Heart left ventricle (tissue), 16 donors: Measurements from ENCODE around the gene GREB1. TPM values are rescaled to one million over a fixed set of nuclear protein-coding genes. Genes with fewer than 3 reads are reported as not detected.
A peak's percentile ranks its signal among the peaks of the same experiment; 100 is the strongest.

Source experiments
- ATAC-seq, 4 donors: fragments of 200-7000 bp; cut with Tn5 transposase; one replicate each; pipeline ENCODE4 v1.9.1; 2020 to 2022; ENCODE audit warnings: moderate library complexity in 4 of 4, mild to moderate bottlenecking in 3 of 4, moderate number of reproducible peaks in 1 of 4
- DNase-seq, 5 donors: peaks; one replicate each; pipeline ENCODE4 v3.0.0-alpha.2; 2020
- H3K27ac ChIP-seq, 12 donors: fragments of 200-600 bp; sonication (generic) in 4 of 12; one replicate each; pipeline versions ENCODE4 v1.5.0 to v1.8.0; 2016 to 2022; ENCODE audit warnings: mild to moderate bottlenecking in 2 of 12
- H3K27me3 ChIP-seq, 9 donors: fragments of 200-600 bp; sonication (generic) in 2 of 9; one replicate each; pipeline versions ENCODE4 v1.5.1 to v1.8.0; 2016 to 2022; ENCODE audit warnings: mild to moderate bottlenecking in 3 of 9
- H3K36me3 ChIP-seq, 9 donors: fragments of 200-600 bp; sonication (generic) in 2 of 9; one replicate each; pipeline versions ENCODE4 v1.5.0 to v1.8.0; 2018 to 2022; ENCODE audit warnings: mild to moderate bottlenecking in 2 of 9
- H3K4me1 ChIP-seq, 12 donors: fragments of 200-600 bp; sonication (generic) in 4 of 12; one replicate each; pipeline versions ENCODE4 v1.5.0 to v1.8.0; 2016 to 2022; ENCODE audit warnings: mild to moderate bottlenecking in 3 of 12
- H3K4me3 ChIP-seq, 12 donors: fragments of 200-600 bp; sonication (generic) in 4 of 12; one replicate each; pipeline versions ENCODE4 v1.5.0 to v1.8.0; 2017 to 2022; ENCODE audit warnings: mild to moderate bottlenecking in 9 of 12, moderate library complexity in 4 of 12
- H3K9me3 ChIP-seq, 12 donors: fragments of 200-600 bp; sonication (generic) in 4 of 12; one replicate each; pipeline versions ENCODE4 v1.5.0 to v1.8.0; 2016 to 2022; ENCODE audit warnings: mild to moderate bottlenecking in 1 of 12
- POLR2A ChIP-seq, 2 donors: fragments of 450-650 bp; IDR thresholded peaks; one replicate each; pipeline ENCODE4 v1.6.1; 2017; ENCODE audit warnings: antibody characterized with exemption in 2 of 2, mild to moderate bottlenecking in 2 of 2, moderate library complexity in 2 of 2
- WGBS, 4 donors: extraction: QIAGEN DNeasy Blood & Tissue Kit in 2 of 4; methylation state at CpG; one replicate each; pipeline versions ENCODE4 v1.1.5 to v1.1.7; 2013 to 2018; 5-methylcytosine and 5-hydroxymethylcytosine counted together
- intact Hi-C, 10 donors: fragments of 100-400 bp; cut with DNase I; formaldehyde crosslinking; loops; one replicate each; pipeline versions ENCODE4 v1.11.1 to v1.14.2; 2022
- polyA plus RNA-seq, 2 donors: library from polyadenylated mRNA; stranded (reverse); fragments of 200-250 nt; gene quantifications; one replicate each; pipeline ENCODE4 v1.2.3, GENCODE V29; 2013
- total RNA-seq, 9 donors: library from RNA; depleted of rRNA in 2 of 9; stranded (reverse); fragments of >200 nt in 2 of 9; fragmentation: NEBNext Ultra II Directional in 3 of 9; extraction: Animal tissue kit (Norgen Biotek cat#: 25700) in 3 of 9; gene quantifications; one replicate each; pipeline versions ENCODE4 v1.1.0 to v1.2.4, GENCODE V29; 2016 to 2023
- TF ChIP-seq, protein P1 (sequence below), 12 donors: fragments of 200-600 bp; sonication (generic) in 4 of 12; IDR thresholded peaks; one replicate each; pipeline versions ENCODE4 v1.5.0 to v1.8.0; 2018 to 2022; ENCODE audit warnings: antibody characterized with exemption in 12 of 12, mild to moderate bottlenecking in 5 of 12
- donor health status: ischemic (EF 13 %, LVEDD 7.1; RV severe dilation, severe dysfunction).
- donor health status: healthy with polysubstance abuse.
- donor health status: DM: no; HTN: yes; CAD: no.
- donor health status: DM: no; HTN: no; CAD: no.
- donor health status: ischemic (EF 25% LVEDD 6.9; RV normal size, moderate dysfunction).
- donor health status: ischemic (EF 25% LVEDD 5.7; RV mildly dilated, moderate dysfunction).
- donor health status: healthy.
- donor health status: DM: yes; HTN: yes; CAD: no.
- donor health status: ischemic (EF 35%, LVEDD 5.7; RV mildly dilated, moderate dysfunction).
- donor health status: nonischemic (EF 11% LVEDD 7.7; RV severe dilation, severe dysfunction).
- donor health status: DM: yes; HTN: yes; CAD: no.
- donor health status: PGD.
- donor health status: ischemic (EF 29% LVEDD 5.4; RV normal size, mild dysfunction).
- donor health status: nonischemic (EF 23%, LVEDD 6.1; RV moderate dilation, normal function).

Gene GREB1
- total and polyA plus RNA-seq, 11 donors = 1.4 to 11.5 (median 5.6) TPM

GRCh38 chr2:11539317-11540147, 5.7 kb downstream of the GREB1 start:
- H3K9me3 ChIP-seq = no peaks in the 10 kb centered on the region
- TF ChIP-seq, protein P1, sequence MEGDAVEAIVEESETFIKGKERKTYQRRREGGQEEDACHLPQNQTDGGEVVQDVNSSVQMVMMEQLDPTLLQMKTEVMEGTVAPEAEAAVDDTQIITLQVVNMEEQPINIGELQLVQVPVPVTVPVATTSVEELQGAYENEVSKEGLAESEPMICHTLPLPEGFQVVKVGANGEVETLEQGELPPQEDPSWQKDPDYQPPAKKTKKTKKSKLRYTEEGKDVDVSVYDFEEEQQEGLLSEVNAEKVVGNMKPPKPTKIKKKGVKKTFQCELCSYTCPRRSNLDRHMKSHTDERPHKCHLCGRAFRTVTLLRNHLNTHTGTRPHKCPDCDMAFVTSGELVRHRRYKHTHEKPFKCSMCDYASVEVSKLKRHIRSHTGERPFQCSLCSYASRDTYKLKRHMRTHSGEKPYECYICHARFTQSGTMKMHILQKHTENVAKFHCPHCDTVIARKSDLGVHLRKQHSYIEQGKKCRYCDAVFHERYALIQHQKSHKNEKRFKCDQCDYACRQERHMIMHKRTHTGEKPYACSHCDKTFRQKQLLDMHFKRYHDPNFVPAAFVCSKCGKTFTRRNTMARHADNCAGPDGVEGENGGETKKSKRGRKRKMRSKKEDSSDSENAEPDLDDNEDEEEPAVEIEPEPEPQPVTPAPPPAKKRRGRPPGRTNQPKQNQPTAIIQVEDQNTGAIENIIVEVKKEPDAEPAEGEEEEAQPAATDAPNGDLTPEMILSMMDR (IDR thresholded peaks at IDR 0.05) = no peak
- no peak for TF ChIP-seq POLR2A (IDR thresholded peaks at IDR 0.05)
- H3K27ac ChIP-seq = peak overlapping the region in 1 of 12 donors; percentile 24
- peaks cover 0 to 12% (median 0%) of the 10 kb centered on the region in 9 donors for H3K27me3 ChIP-seq
- 54 to 64% (median 61%) methylated on average over 12 to 18 of the region's 18 CpGs for WGBS, 4 donors
- DNase-seq (no peak), ATAC-seq (peak; percentile 31 to 59 (median 49))
- H3K36me3 ChIP-seq = no peaks in the 10 kb centered on the region
- peaks cover 0 to 22% (median 9%) of the 10 kb centered on the region in 12 donors for H3K4me1 ChIP-seq
- H3K4me3 ChIP-seq = no peak overlapping the region
- intact Hi-C loops = no loop called here

- DNase-seq (peak in 1 of 5 donors; percentile 57), ATAC-seq (peak; percentile 64 to 70 (median 68))
- Histone ChIP-seq H3K4me3 (no peak overlapping the region), H3K9me3 (no peaks in the 10 kb centered on the region), H3K27me3 (peaks cover 0 to 12% (median 0%) of the 10 kb centered on the region in 9 donors), H3K36me3 (no peaks in the 10 kb centered on the region), H3K4me1 (peaks cover 0 to 22% (median 9%) of the 10 kb centered on the region in 12 donors), H3K27ac (peak overlapping the region in 1 of 12 donors; percentile 24)
- TF ChIP-seq, protein P1 (IDR thresholded peaks at IDR 0.05) = no peak
- no peak for TF ChIP-seq POLR2A (IDR thresholded peaks at IDR 0.05)
- WGBS, 4 donors = 53 to 64% (median 58%) methylated on average over 12 of the region's 12 CpGs
- intact Hi-C loops = no loop called here
Measured at GRCh38 chr2:11540148-11540995, 6.5 kb downstream of the GREB1 start.

GRCh38 chr2:11540996-11541692, 7.3 kb downstream of the GREB1 start:
- Histone ChIP-seq H3K9me3 (no peaks in the 10 kb centered on the region), H3K36me3 (no peaks in the 10 kb centered on the region), H3K4me3 (no peak overlapping the region), H3K27me3 (peaks cover 0 to 8% (median 0%) of the 10 kb centered on the region in 9 donors), H3K27ac (no peak overlapping the region), H3K4me1 (peaks cover 0 to 22% (median 9%) of the 10 kb centered on the region in 12 donors)
- DNase-seq (no peak), ATAC-seq (no peak)
- WGBS, 4 donors = 94 to 99% (median 96%) methylated on average over 5 to 11 of the region's 11 CpGs
- intact Hi-C loops = no loop called here
- no peak for TF ChIP-seq POLR2A (IDR thresholded peaks at IDR 0.05)
- TF ChIP-seq, protein P1 (IDR thresholded peaks at IDR 0.05) = no peak
